ENCODE measurements around the gene IL27RA.
A peak's percentile ranks its signal among the peaks of the same experiment; 100 is the strongest.

The IL27RA gene

DNA sequence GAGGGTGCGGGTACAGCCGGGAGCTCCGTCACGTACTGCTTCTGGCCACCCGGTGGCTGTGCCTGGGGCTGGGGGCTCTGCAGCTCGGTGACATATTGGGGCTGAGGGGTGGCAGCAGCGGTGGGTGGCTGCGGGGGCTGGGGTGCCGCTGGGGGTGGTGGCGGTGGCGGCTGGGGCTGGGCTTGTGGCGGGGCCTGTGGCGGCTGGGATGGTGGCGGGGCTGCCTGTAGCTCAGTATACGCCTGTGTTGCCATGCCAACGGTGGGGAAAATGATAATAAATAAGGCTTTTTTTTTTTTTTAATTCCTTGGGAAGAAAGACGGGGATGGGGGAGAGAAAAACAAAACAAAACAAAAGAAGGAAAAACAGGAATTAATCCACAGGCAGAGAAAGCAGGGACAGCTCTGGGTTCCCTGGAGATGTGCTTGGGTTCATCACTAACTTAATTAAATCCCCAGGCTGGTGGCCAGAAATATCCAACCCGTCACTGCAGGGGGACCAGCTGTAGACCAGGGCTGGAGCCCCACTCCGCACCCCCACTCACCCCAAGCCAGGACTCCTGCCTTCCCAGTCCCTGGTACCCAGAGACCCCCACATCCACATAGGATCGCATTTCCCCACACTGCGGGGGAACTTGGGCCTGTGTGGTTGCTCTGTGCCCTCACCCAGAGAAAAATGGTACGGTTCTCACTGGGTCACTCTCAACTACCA lies 37.8 kb upstream of the IL27RA start:
- ATAC-seq (ENCODE audit: low read depth): no peak
- no peak for DNase-seq (ENCODE audit: low spot score in 2 of 2)
- H3K4me3 Mint-ChIP-seq: no peak overlapping the region
- H3K36me3 Mint-ChIP-seq: peaks cover 26% of the 10 kb centered on the region
- H3K4me1 Mint-ChIP-seq: peaks cover 20% of the 10 kb centered on the region
- no peak overlapping the region for H3K27ac Mint-ChIP-seq
- no peaks in the 10 kb centered on the region for H3K9me3 Mint-ChIP-seq
- H3K27me3 Mint-ChIP-seq: no peaks in the 10 kb centered on the region

DNA sequence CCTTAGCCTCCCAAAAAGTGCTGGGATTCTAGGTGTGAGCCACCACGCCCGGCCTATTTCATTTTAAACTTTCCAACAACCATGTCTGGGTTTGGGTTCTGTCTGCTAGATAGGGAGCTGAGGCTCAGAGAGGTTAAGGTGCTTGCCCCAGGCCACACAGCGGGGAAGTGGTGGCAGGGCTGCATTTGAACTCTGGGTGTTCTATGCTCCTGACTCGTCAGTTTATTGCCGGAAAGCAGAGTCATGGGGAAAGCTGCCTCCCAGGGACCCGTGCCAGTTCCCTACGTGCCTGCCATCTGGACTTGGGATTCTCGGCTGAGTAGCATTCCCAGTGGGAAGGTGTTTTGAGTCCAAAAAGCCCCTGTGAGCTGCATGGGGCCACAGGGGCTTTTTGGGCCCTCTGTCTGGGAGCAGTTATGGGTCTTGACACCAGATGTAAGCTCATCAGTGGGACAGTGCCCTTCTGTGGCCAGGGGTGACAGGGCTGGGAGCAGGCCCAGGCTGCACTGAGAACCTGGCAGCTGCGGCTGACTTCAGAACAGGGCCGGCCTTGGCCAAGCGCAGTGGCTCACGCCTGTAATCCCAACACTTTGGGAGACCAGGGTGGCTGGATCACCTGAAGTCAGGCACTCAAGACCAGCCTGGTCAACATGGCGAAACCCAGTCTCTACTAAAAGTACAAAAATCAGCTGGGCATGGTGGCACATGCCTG lies 36.4 kb upstream of the IL27RA start:
- ATAC-seq (ENCODE audit: low read depth) (no peak), DNase-seq (ENCODE audit: low spot score in 2 of 2) (no peak)
- Mint-ChIP-seq H3K27me3 (no peaks in the 10 kb centered on the region), H3K27ac (no peak overlapping the region), H3K4me3 (no peak overlapping the region), H3K4me1 (peaks cover 8% of the 10 kb centered on the region), H3K9me3 (no peaks in the 10 kb centered on the region), H3K36me3 (peaks cover 15% of the 10 kb centered on the region)

DNA sequence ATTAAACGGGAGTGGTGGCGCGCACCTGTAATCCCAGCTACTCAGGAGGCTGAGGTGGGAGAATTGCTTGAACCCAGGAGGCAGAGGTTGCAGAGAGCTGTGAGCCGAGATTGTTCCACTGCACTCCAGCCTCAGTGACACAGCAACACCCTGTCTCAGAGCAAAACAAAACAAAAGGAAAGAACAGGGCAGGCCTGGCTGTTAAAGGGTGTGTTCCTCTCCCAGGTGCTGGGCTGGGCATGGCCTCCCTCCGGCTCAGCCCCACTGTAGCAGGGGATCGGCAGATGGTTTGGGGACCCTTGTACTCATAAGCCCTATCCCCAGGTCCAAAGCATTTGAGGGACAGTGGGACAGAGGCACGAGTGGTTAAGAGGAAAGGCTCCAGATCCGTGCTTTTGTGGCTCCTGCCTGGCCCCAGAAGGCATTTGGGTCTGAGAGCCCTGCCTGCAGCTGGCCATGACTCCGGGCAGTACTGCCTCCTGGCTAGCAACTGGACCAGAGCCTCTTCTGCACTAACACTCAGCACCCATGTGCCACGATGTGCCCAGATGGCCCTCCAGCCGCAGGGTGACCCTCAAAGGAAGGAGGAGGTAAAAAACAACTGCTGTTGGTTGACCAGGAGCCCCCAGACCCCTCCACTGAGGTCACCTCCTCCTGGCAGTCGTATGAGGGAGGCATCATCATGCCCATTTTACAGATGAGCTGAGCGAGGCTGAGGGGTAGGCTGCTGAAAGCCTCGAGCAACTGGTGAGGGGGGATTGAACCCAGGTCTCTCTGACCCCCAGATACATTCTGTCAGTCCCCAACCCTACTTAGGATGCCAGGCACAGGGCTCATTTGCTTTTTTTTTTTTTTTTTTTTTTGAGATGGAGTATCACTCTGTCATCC lies 35.4 kb upstream of the IL27RA start:
- peaks cover 12% of the 10 kb centered on the region for H3K4me1 Mint-ChIP-seq
- DNase-seq (ENCODE audit: low spot score in 2 of 2): no peak
- no peak overlapping the region for H3K27ac Mint-ChIP-seq
- ATAC-seq (ENCODE audit: low read depth): no peak
- no peak overlapping the region for H3K4me3 Mint-ChIP-seq
- no peaks in the 10 kb centered on the region for H3K9me3 Mint-ChIP-seq
- H3K27me3 Mint-ChIP-seq: no peaks in the 10 kb centered on the region
- H3K36me3 Mint-ChIP-seq: peaks cover 11% of the 10 kb centered on the region

DNA sequence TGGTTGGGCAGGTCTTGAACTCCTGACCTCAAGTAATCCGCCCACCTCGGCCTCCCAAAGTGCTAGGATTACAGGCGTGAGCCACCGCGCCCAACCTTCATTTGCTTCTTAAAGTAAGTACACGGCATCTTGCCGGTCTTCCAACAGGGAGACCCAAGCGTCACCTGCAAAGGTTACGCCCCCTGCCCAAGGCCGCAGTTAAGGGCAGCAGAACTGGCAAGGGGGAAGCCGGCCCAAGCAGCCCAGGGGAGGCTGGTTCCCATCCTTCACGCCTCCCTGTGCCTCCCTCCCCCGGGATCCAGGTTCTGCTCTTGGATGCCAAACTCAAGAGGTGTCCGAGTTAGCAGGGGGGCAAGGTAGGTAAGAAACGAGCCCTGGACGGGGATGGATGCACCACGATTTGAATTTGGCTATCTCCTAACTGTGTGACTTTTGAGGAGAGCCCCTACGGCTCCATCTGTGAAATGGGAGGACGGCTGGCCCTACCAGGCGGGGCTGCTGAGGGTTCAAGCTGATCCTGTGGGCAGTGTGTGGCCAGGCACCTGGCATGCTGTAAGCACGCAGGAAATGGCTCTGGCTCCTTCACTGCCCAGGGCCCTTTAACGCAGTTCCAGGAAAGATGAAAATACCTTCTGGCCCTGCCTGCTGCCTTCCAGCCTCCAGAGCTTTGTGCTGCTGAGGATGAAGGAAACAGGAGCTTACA lies 34.5 kb upstream of the IL27RA start:
- ATAC-seq (ENCODE audit: low read depth): no peak
- Mint-ChIP-seq H3K4me1 (peaks cover 13% of the 10 kb centered on the region), H3K9me3 (no peaks in the 10 kb centered on the region), H3K27me3 (no peaks in the 10 kb centered on the region), H3K27ac (no peak overlapping the region), H3K4me3 (no peak overlapping the region), H3K36me3 (peaks cover 8% of the 10 kb centered on the region)
- no peak for DNase-seq (ENCODE audit: low spot score in 2 of 2)

DNA sequence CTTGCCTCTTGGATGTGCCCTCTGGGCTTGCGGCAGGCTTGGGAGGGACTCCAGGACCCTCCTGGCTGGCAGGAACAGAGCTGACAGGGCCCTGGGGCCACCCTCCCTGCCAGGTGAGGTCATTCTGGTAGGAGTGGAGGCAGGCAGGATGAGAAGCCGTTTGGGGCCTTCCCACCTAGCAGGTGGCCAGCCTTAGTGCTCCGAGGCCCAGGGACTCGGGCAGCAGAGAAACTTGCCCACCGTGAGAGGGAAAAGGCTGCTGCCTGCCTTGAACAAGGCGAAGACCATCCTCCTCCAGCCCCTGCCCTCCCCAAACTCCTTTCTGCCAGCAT lies 34.0 kb upstream of the IL27RA start:
- H3K36me3 Mint-ChIP-seq: peaks cover 6% of the 10 kb centered on the region
- no peak overlapping the region for H3K27ac Mint-ChIP-seq
- H3K27me3 Mint-ChIP-seq: no peaks in the 10 kb centered on the region
- H3K9me3 Mint-ChIP-seq: no peaks in the 10 kb centered on the region
- no peak for DNase-seq (ENCODE audit: low spot score in 2 of 2)
- H3K4me3 Mint-ChIP-seq: no peak overlapping the region
- H3K4me1 Mint-ChIP-seq: peaks cover 16% of the 10 kb centered on the region
- no peak for ATAC-seq (ENCODE audit: low read depth)

DNA sequence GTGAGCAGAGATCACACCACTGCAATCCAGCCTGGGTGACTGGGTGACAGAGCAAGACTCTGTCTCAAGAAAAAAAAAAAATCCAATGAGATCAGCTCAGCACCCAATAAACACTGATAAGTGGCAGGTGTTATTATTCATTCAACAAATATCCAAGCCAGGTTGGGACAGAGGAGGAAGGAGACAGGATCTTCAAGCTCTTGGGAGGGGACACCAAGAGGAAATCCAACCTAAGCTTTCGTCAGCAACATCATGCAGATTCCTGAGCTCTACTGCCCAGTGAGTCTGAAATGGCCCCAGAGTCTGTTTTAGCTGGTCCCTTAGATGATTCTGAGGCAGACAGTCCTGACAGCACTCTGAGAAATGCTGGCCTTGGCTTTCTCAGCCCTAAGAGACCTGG lies 33.1 kb upstream of the IL27RA start:
- Mint-ChIP-seq H3K4me3 (no peak overlapping the region), H3K27ac (no peak overlapping the region), H3K36me3 (peaks cover 6% of the 10 kb centered on the region), H3K27me3 (no peaks in the 10 kb centered on the region), H3K4me1 (peaks cover 24% of the 10 kb centered on the region), H3K9me3 (no peaks in the 10 kb centered on the region)
- ATAC-seq (ENCODE audit: low read depth) (no peak), DNase-seq (ENCODE audit: low spot score in 2 of 2) (no peak)

DNA sequence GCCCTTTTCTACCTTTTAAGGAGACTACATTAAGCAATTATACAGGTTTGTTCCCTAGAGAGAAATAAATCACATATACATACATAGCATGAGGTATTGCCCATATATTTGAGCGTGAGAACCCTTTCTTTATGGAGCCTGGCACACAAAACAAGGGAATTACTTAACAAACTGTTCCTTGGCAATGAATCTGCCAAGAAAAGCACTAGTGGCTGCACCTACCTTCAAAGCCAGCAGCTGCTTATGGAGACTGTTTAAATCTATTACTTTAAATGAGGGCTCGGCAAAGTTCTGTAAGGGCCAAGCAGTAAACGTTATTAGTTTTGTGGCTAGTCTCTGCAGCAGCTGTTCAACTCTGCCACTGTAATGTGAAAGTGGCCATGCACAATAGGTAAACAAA lies 32.5 kb upstream of the IL27RA start:
- no peaks in the 10 kb centered on the region for H3K27me3 Mint-ChIP-seq
- peaks cover 6% of the 10 kb centered on the region for H3K36me3 Mint-ChIP-seq
- no peak overlapping the region for H3K4me3 Mint-ChIP-seq
- H3K9me3 Mint-ChIP-seq: no peaks in the 10 kb centered on the region
- ATAC-seq (ENCODE audit: low read depth): no peak
- H3K27ac Mint-ChIP-seq: no peak overlapping the region
- H3K4me1 Mint-ChIP-seq: peaks cover 27% of the 10 kb centered on the region
- DNase-seq (ENCODE audit: low spot score in 2 of 2): no peak

DNA sequence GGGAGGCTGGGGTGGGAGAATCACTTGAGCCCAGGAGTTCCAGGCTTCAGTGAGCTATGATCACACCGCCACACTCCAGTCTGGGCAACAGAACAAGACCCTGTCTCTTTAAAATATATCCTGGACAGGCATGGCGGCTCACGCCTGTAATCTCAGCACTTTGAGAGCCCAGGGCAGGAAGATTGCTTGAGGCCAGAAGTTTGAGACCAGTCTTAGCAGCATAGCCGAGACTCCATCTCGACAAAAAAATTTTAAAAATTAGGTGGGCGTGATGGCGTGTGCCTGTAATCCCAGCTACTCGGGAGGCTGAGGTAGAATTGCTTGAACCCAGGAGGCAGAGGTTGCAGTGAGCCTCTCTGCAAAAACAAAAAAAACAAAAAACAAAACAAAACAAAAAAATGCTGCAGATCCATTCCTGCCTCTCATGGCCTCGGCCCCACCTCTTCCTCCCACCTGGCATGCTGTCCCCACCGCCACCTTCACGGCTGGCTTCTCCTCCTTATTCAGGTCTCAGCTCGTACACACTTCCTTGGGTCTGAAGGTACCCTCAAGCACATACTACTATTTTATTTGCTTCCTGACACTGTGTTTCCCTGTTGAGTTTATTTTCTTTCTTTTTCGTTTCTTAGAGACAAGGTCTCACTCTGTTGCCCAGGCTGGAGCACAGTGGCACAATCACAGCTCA lies 30.7 kb upstream of the IL27RA start:
- H3K36me3 Mint-ChIP-seq: peaks cover 4% of the 10 kb centered on the region
- peak overlapping the region; percentile 100 for H3K27ac Mint-ChIP-seq
- H3K9me3 Mint-ChIP-seq: no peaks in the 10 kb centered on the region
- ATAC-seq (ENCODE audit: low read depth): no peak
- peaks cover 39% of the 10 kb centered on the region for H3K4me1 Mint-ChIP-seq
- no peaks in the 10 kb centered on the region for H3K27me3 Mint-ChIP-seq
- peak overlapping the region; percentile 56 for H3K4me3 Mint-ChIP-seq
- no peak for DNase-seq (ENCODE audit: low spot score in 2 of 2)

DNA sequence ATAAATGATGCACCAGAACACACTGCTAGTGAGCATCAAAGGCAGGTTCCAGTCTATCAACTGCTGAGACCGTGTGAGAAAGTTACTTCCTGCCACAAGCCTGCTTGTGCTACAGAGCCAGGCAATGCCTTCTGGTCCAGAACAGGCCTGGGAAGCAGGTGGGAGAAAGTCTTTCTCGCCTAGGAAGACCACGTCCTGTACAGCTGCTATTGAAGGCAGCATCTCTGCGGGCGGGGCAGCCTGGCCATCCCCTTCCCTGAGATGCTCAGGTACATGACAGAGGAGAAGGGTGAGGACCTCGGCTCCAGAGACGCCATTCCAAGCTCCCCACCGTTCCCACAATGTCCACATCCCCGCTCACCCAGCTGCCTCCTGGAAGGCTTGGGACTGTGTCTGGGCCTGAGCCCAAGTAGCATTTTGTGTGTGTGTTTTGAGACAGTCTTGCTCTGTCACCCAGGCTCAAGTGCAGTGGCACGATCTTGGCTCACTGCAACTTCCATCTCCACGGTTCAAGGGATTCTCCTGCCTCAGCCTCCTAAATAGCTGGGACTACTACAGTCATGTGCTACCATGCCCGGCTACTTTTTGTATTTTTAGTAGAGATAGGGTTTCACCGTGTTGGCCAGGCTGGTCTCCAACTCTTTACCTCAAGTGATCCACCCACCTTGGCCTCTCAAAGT lies 28.9 kb upstream of the IL27RA start:
- Mint-ChIP-seq H3K27ac (peak overlapping the region; percentile 100), H3K4me1 (peaks cover 41% of the 10 kb centered on the region), H3K27me3 (no peaks in the 10 kb centered on the region), H3K36me3 (peaks cover 4% of the 10 kb centered on the region), H3K9me3 (no peaks in the 10 kb centered on the region), H3K4me3 (peak overlapping the region; percentile 74)
- no peak for DNase-seq (ENCODE audit: low spot score in 2 of 2)
- no peak for ATAC-seq (ENCODE audit: low read depth)

DNA sequence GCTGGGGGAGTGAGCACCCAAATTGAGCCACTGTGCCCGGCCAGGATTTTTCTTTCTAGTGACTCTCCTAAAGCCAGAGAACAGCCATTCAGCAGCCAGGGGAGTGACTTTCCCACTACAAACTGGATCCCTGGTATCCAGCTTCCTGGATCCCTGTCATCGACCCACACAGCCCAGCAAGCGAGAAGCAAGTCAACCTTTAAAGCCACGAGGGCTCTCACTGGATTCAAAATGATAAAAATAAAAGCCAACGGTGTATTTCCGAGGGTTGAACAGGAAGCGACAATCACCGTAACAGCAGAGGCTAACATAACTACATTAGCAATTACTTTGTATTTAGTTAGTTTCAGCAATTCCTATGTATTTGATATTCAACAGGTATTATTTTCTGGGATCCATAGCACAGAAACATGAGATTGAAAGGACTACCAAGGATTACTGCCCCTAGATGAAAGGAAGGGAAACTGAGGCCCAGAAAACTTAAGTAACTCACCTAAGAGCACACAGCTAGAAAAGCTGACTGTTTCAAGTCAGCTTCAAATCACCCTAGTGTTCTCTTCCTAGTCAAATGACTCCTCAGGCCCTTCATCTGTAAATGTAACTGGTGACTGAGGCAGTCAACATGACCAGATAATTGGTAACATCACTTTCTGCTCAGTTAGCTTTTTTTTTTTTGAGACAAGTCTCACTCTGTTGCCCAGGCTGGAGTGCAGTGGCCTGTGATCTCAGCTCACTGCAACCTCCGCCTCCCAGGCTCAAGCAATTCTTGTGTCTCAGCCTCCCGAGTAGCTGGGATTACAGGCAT lies 28.1 kb upstream of the IL27RA start:
- ATAC-seq (ENCODE audit: low read depth): no peak
- DNase-seq (ENCODE audit: low spot score in 2 of 2): no peak
- Mint-ChIP-seq H3K27ac (peak overlapping the region; percentile 100), H3K4me3 (peak overlapping the region; percentile 50), H3K27me3 (no peaks in the 10 kb centered on the region), H3K9me3 (no peaks in the 10 kb centered on the region), H3K36me3 (peaks cover 4% of the 10 kb centered on the region), H3K4me1 (peaks cover 43% of the 10 kb centered on the region)

DNA sequence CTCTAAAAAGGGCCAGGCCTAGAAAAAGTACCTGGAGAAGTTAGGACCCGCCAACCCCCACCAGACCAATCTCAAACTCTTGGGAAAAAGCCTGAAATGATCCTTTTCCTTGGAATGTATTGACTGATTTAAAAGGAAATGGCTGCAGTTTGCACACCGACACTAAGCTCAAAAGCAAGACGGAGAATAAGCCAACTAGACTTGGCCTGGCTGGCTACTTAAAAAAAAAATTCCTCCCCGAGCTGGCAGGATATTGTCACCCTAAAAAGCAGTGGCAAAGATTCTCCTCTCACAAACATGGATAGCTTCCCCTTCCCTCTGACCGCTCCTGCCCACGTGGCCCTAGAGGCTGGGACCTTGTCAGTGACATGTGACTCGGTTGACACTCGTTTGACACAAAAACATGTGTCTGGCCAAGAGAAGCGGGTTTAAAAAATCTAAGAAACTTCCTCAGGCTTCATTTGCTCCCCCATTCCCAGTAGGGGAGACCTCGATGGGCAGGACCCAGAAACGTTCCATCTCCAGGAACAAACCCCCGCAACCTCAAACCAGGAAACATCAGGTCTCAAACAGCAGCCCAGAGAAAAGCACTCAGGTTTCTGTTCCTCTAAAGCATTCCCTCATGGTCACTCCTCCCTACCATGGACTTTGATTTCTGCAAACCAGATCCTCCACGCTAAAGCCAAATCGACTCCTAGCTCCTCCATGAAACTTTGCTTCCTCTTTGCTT lies 26.8 kb upstream of the IL27RA start:
- H3K27me3 Mint-ChIP-seq: no peaks in the 10 kb centered on the region
- peaks cover 45% of the 10 kb centered on the region for H3K4me1 Mint-ChIP-seq

More for the DNA sequence above, 26.8 kb upstream of the IL27RA start:
- Mint-ChIP-seq H3K27ac (peak overlapping the region; percentile 100), H3K36me3 (no peaks in the 10 kb centered on the region), H3K9me3 (no peaks in the 10 kb centered on the region), H3K4me3 (peak overlapping the region; percentile 86)
- no peak for ATAC-seq (ENCODE audit: low read depth)
- peak in 1 of 2 donors; percentile 31 for DNase-seq (ENCODE audit: low spot score in 2 of 2)

All from memory B cell (primary cell).